Upper lobe of left lung (tissue), 6 donors: ENCODE data around the gene SNX2. TPM values are rescaled to one million over a fixed set of nuclear protein-coding genes. Genes with fewer than 3 reads are reported as not detected.

Experiments used
- ATAC-seq, 2 donors: fragments of 200-7000 bp; cut with Tn5 transposase; one replicate each; pipeline ENCODE4 v1.9.1; 2022; ENCODE audit warnings: mild to moderate bottlenecking in 2 of 2, moderate library complexity in 2 of 2; ENCODE audit not compliant: low FRiP score in 2 of 2
- DNase-seq, 2 donors: peaks; one replicate each; pipeline ENCODE4 v3.0.0-alpha.2; 2019 to 2020
- H3K27ac ChIP-seq, 4 donors: fragments of 200-600 bp; sonication (generic); one replicate each; pipeline ENCODE4 v1.5.1; 2016 to 2019
- H3K27me3 ChIP-seq, 4 donors: fragments of 200-600 bp; sonication (generic); one replicate each; pipeline ENCODE4 v1.5.1; 2017 to 2019
- H3K36me3 ChIP-seq, 4 donors: fragments of 200-600 bp; sonication (generic); one replicate each; pipeline ENCODE4 v1.5.1; 2016 to 2019
- H3K4me1 ChIP-seq, 4 donors: fragments of 200-600 bp; sonication (generic); one replicate each; pipeline ENCODE4 v1.5.1; 2018 to 2019
- H3K4me3 ChIP-seq, 4 donors: fragments of 200-600 bp; sonication (generic); one replicate each; pipeline ENCODE4 v1.5.1; 2017 to 2019; ENCODE audit warnings: mild to moderate bottlenecking in 2 of 4, moderate library complexity in 1 of 4
- H3K9me3 ChIP-seq, 4 donors: fragments of 200-600 bp; sonication (generic); one replicate each; pipeline ENCODE4 v1.5.1; 2018 to 2019
- EP300 ChIP-seq, 4 donors: sonication (generic); formaldehyde crosslinking; IDR thresholded peaks; one replicate each; pipeline ENCODE4 v1.5.1; 2017; ENCODE audit warnings: antibody characterized with exemption in 4 of 4, control low read depth in 2 of 4
- POLR2A ChIP-seq, 4 donors: fragments of 450-650 bp; IDR thresholded peaks; one replicate each; pipeline ENCODE4 v1.5.1; 2016 to 2017; ENCODE audit warnings: antibody characterized with exemption in 4 of 4, mild to moderate bottlenecking in 2 of 4
- POLR2AphosphoS5 ChIP-seq, 2 donors: sonication (generic); formaldehyde crosslinking; IDR thresholded peaks; one replicate each; pipeline ENCODE4 v1.5.1; 2017; ENCODE audit warnings: antibody characterized with exemption in 2 of 2
- WGBS, 2 donors: methylation state at CpG; one replicate each; pipeline ENCODE4 v1.1.5; 2017 to 2018; 5-methylcytosine and 5-hydroxymethylcytosine counted together
- total RNA-seq, 6 donors: library from RNA; depleted of rRNA in 4 of 6; stranded (reverse); fragments of >200 nt in 4 of 6; gene quantifications; one replicate each; pipeline versions ENCODE4 v1.1.0 to v1.2.1, GENCODE V29; 2016 to 2021
- TF ChIP-seq, protein P1 (sequence below), 6 experiments: fragments of 450-650 bp in 4 of 6; fragments of 200-600 bp in 2 of 6; sonication (generic) in 2 of 6; IDR thresholded peaks; one replicate each; pipeline ENCODE4 v1.5.1; 2016 to 2019; ENCODE audit warnings: antibody characterized with exemption in 6 of 6
- donor health status: DM: no; HTN: no; CAD: no; lungs with moderate emphysema.
- donor health status: DM: no; HTN: yes; CAD: no; lungs with severe emphysema.

Gene SNX2, protein sequence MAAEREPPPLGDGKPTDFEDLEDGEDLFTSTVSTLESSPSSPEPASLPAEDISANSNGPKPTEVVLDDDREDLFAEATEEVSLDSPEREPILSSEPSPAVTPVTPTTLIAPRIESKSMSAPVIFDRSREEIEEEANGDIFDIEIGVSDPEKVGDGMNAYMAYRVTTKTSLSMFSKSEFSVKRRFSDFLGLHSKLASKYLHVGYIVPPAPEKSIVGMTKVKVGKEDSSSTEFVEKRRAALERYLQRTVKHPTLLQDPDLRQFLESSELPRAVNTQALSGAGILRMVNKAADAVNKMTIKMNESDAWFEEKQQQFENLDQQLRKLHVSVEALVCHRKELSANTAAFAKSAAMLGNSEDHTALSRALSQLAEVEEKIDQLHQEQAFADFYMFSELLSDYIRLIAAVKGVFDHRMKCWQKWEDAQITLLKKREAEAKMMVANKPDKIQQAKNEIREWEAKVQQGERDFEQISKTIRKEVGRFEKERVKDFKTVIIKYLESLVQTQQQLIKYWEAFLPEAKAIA
- 100 to 1,000 TPM in 1 of 6 donors, 10 to 100 TPM in 5; 48.4 to 105 (median 93.3) TPM for total RNA-seq

DNA sequence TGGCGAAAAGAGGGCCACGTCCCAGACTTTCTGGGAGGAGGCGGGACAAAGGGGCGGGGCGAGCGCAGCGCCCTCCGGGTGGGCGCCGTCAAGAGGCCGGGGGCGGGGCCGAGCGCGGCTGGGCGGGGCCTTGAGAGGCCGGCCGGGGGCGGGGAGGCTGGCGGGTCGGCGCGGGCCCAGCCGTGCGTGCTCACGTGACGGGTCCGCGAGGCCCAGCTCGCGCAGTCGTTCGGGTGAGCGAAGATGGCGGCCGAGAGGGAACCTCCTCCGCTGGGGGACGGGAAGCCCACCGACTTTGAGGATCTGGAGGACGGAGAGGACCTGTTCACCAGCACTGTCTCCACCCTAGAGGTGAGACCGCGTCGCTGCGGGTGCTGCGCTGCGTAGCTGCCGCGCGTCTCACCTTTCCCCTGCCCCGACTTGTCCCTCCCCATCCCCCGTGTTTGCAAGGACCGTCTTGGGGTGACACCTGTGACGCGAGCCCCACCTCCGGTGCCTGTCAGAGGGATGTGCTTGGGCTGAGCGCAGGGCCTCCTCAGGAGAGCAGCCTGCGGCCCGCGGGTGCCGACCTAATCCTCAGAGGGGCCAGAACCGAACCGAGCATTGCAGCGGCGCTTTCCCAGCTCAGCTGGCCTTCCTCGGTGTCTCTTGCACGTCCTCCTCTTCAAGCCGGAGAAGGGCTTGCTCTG, at the start of gene SNX2:
SNX2 (plus strand) TSS at position 220 of the 689 bp plus-strand sequence; CDS start at position 244, 24 bp downstream.
- ATAC-seq, result peak; percentile 94 to 99
- TF ChIP-seq, protein P1, sequence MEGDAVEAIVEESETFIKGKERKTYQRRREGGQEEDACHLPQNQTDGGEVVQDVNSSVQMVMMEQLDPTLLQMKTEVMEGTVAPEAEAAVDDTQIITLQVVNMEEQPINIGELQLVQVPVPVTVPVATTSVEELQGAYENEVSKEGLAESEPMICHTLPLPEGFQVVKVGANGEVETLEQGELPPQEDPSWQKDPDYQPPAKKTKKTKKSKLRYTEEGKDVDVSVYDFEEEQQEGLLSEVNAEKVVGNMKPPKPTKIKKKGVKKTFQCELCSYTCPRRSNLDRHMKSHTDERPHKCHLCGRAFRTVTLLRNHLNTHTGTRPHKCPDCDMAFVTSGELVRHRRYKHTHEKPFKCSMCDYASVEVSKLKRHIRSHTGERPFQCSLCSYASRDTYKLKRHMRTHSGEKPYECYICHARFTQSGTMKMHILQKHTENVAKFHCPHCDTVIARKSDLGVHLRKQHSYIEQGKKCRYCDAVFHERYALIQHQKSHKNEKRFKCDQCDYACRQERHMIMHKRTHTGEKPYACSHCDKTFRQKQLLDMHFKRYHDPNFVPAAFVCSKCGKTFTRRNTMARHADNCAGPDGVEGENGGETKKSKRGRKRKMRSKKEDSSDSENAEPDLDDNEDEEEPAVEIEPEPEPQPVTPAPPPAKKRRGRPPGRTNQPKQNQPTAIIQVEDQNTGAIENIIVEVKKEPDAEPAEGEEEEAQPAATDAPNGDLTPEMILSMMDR (IDR thresholded peaks at IDR 0.05), result peak in 4 of 6 experiments; percentile 31 to 66 (median 42)
- TF ChIP-seq POLR2AphosphoS5 (IDR thresholded peaks at IDR 0.05) (peak; percentile 77 to 90), POLR2A (IDR thresholded peaks at IDR 0.05) (peak in 3 of 4 donors; percentile 71 to 88 (median 82)), EP300 (IDR thresholded peaks at IDR 0.05) (peak in 1 of 4 donors; percentile 44)

DNA sequence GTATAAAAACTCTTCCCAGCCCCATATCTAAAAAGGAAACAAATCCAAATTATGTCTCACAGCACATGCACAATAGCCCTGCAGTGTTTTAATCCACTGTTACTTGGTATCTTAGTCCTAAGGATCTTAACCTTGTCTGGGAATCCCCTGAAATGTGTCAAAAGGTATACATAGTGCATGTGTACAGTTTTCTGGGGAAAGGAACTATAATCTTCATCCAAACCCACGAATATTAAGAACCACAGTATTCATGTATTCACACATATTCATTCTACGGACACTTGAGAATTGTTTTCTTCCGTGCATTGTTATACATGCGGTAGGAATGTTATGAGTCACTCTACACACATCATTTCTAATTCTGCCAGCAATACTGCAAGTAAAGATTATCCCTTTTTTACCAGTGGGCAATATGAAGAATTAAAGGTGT, 47.8 kb upstream of the SNX2 start:
- H3K4me1 ChIP-seq, result no peaks in the 10 kb centered on the region
- no peaks in the 10 kb centered on the region for H3K9me3 ChIP-seq
- 72 to 79% methylated on average over 4 of the region's 4 CpGs for WGBS, 2 donors
- ATAC-seq (peak in 1 of 2 donors; percentile 66), DNase-seq (no peak)
- H3K27ac ChIP-seq, result no peak overlapping the region
- TF ChIP-seq EP300 (IDR thresholded peaks at IDR 0.05), result no peak
- TF ChIP-seq POLR2A (IDR thresholded peaks at IDR 0.05), result no peak
- TF ChIP-seq POLR2AphosphoS5 (IDR thresholded peaks at IDR 0.05), result no peak
- TF ChIP-seq, protein P1 (IDR thresholded peaks at IDR 0.05), result no peak
- H3K27me3 ChIP-seq, result no peaks in the 10 kb centered on the region
- no peaks in the 10 kb centered on the region for H3K36me3 ChIP-seq
- H3K4me3 ChIP-seq, result no peak overlapping the region

More for the DNA sequence above, at the start of gene SNX2:
- Histone ChIP-seq H3K27me3 (no peaks in the 10 kb centered on the region), H3K4me1 (peaks cover 0 to 29% (median 21%) of the 10 kb centered on the region in 4 donors), H3K4me3 (peak within 1 kb of the TSS; percentile 65 to 76 (median 72)), H3K9me3 (no peaks in the 10 kb centered on the region), H3K36me3 (no peaks in the 10 kb centered on the region), H3K27ac (peak within 1 kb of the TSS; percentile 83 to 96 (median 92))
- peak; percentile 97 to 99 for DNase-seq
- 0% methylated on average over 2 to 17 of the region's 67 CpGs for WGBS, 2 donors

DNA sequence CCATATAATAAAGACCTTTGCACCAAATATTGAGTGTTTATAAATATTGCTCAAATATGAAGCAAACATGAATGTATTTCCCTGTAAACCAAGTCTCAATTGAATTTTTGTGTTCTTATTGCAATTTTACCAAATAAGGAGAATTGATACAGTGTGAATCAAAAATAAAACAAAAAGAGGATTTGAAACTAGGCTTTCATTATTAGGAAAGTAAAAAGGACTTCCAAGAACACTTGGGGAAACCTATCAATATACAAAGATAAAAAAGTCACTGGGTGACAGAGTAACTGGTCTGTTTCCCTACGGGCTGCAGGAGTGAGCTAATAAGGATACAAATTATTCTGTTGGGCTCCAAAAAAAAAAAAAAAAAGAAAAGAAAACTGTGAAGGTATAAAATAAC, 44.8 kb upstream of the SNX2 start:
- WGBS, 2 donors, result 75 to 81% methylated on average over 1 of the region's 1 CpG
- no peaks in the 10 kb centered on the region for H3K27me3 ChIP-seq
- no peak for ATAC-seq

DNA sequence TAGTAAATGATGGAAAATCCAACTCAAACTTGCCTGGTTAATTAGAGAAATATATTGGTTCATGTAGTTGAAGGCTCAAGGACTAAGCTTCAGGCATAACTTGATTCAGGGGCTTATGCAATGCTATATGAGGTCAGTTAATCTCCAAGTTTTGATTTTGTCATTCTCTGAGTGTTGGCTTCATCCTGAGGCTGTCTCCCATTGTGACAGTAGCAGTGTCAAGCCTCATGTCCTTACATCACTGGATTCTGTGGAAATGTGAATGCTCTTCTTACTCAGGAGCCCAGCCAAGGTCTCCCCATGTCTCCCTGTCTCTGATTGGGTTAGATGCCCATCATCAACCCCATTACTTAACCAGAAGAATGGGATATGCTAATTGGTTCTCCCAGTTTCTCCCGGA, 44.4 kb upstream of the SNX2 start:
- WGBS, 2 donors, result 87 to 95% methylated on average over 1 of the region's 1 CpG
- Histone ChIP-seq H3K27ac (no peak overlapping the region), H3K36me3 (no peaks in the 10 kb centered on the region), H3K4me1 (no peaks in the 10 kb centered on the region), H3K4me3 (no peak overlapping the region), H3K9me3 (no peaks in the 10 kb centered on the region), H3K27me3 (no peaks in the 10 kb centered on the region)
- DNase-seq (no peak), ATAC-seq (peak in 1 of 2 donors; percentile 26)
- TF ChIP-seq, protein P1 (IDR thresholded peaks at IDR 0.05), result no peak
- TF ChIP-seq POLR2A (IDR thresholded peaks at IDR 0.05) (no peak), EP300 (IDR thresholded peaks at IDR 0.05) (no peak), POLR2AphosphoS5 (IDR thresholded peaks at IDR 0.05) (no peak)

More for the DNA sequence above, 44.8 kb upstream of the SNX2 start:
- Histone ChIP-seq H3K9me3 (no peaks in the 10 kb centered on the region), H3K27ac (no peak overlapping the region), H3K4me1 (no peaks in the 10 kb centered on the region), H3K4me3 (no peak overlapping the region), H3K36me3 (no peaks in the 10 kb centered on the region)
- no peak for TF ChIP-seq POLR2AphosphoS5 (IDR thresholded peaks at IDR 0.05)
- no peak for TF ChIP-seq POLR2A (IDR thresholded peaks at IDR 0.05)
- TF ChIP-seq EP300 (IDR thresholded peaks at IDR 0.05), result no peak
- TF ChIP-seq, protein P1 (IDR thresholded peaks at IDR 0.05), result no peak
- DNase-seq, result no peak
